B cell (primary cell): ENCODE results near the gene CD6. TPM values are rescaled to one million over a fixed set of nuclear protein-coding genes. Genes with fewer than 3 reads are reported as not detected.

Source experiments
- ATAC-seq: fragments of 200-7000 bp; cut with Tn5 transposase; one replicate; pipeline ENCODE4 v1.10.0; 2021; ENCODE audit warnings: low read depth, mild to moderate bottlenecking, moderate number of reproducible peaks, moderate library complexity
- CTCF ChIA-PET: fragments of 350-600 bp; sonication (Branson Sonifier 250); formaldehyde crosslinking; loops from one replicate; lab custom pipeline; 2021; ENCODE audit warnings: antibody characterized with exemption, inconsistent platforms; lab: Charles Lee
- POLR2A ChIA-PET: fragments of 350-600 bp; sonication (Branson Sonifier 250); formaldehyde crosslinking; loops from one replicate; lab custom pipeline; 2021; ENCODE audit warnings: antibody characterized with exemption; lab: Charles Lee
- DNase-seq: peaks from one replicate; pipeline ENCODE4 v3.0.0; 2013
- H2AFZ ChIP-seq: 2 replicates; pipeline ENCODE4 v1.6.1; 2012; ENCODE audit warnings: mild to moderate bottlenecking, low read depth, low read length; ENCODE audit not compliant: insufficient read depth, poor library complexity, severe bottlenecking
- H3K27ac ChIP-seq, 2 donors: 1 replicate in 1 of 2; 2 replicates in 1 of 2; pipeline ENCODE4 v1.5.1; 2012 to 2013; ENCODE audit warnings: low read length in 2 of 2, mild to moderate bottlenecking in 2 of 2, moderate library complexity in 1 of 2
- H3K27me3 ChIP-seq, 4 experiments: fragments of 200-600 bp in 1 of 4; sonication (generic) in 1 of 4; replicated peaks in 1 of 4; 1 replicate in 2 of 4; 2 replicates in 2 of 4; pipeline versions ENCODE4 v1.6.1 to v1.7.0; 2013 to 2016; ENCODE audit warnings: low read length in 3 of 4, mild to moderate bottlenecking in 2 of 4, mixed read lengths in 1 of 4, moderate library complexity in 1 of 4; ENCODE audit not compliant: insufficient read depth in 4 of 4, control insufficient read depth in 3 of 4; ENCODE audit errors: control extremely low read depth in 1 of 4
- H3K36me3 ChIP-seq, 2 experiments: replicated peaks in 1 of 2; 1 replicate in 1 of 2; 2 replicates in 1 of 2; pipeline versions ENCODE4 v1.6.1 to v1.7.1; 2013; ENCODE audit warnings: low read length in 1 of 2; ENCODE audit not compliant: insufficient read depth in 2 of 2, control insufficient read depth in 1 of 2; ENCODE audit errors: control extremely low read depth in 1 of 2, extremely low read depth in 1 of 2
- H3K4me1 ChIP-seq, 2 donors: fragments of 200-600 bp in 1 of 2; sonication (generic) in 1 of 2; 1 replicate in 1 of 2; 2 replicates in 1 of 2; pipeline versions ENCODE4 v1.5.1 to v1.6.1; 2013 to 2017; ENCODE audit warnings: low read length in 2 of 2; ENCODE audit not compliant: control insufficient read depth in 2 of 2, insufficient read depth in 2 of 2
- H3K4me2 ChIP-seq: replicated peaks from 2 replicates; pipeline ENCODE3; 2012; ENCODE audit warnings: mild to moderate bottlenecking, low read depth, low read length; ENCODE audit not compliant: poor library complexity, severe bottlenecking
- H3K4me3 ChIP-seq, 5 experiments: fragments of 200-600 bp in 1 of 5; sonication (generic) in 1 of 5; 1 replicate in 3 of 5; 2 replicates in 2 of 5; pipeline versions ENCODE4 v1.5.1 to v1.7.0; 2011 to 2016; ENCODE audit warnings: low read length in 4 of 5, mild to moderate bottlenecking in 4 of 5, low read depth in 2 of 5, control low read depth in 1 of 5, moderate library complexity in 1 of 5; ENCODE audit not compliant: insufficient read depth in 1 of 5; ENCODE audit errors: control extremely low read depth in 1 of 5, extremely low read depth in 1 of 5
- H3K79me2 ChIP-seq: fragments of 200-600 bp; sonication (generic); one replicate; pipeline ENCODE4 v1.6.0; 2016; ENCODE audit warnings: low read length; ENCODE audit not compliant: control insufficient read depth, insufficient read depth
- H3K9ac ChIP-seq: fragments of 200-600 bp; sonication (generic); 2 replicates; pipeline ENCODE4 v1.6.1; 2017; ENCODE audit warnings: mild to moderate bottlenecking, low read length, moderate library complexity
- H3K9me3 ChIP-seq, 3 donors: one replicate each; pipeline versions ENCODE4 v1.6.1 to v1.7.1; 2013; ENCODE audit warnings: low read length in 2 of 3; ENCODE audit not compliant: control insufficient read depth in 2 of 3, insufficient read depth in 1 of 3; ENCODE audit errors: control extremely low read depth in 1 of 3
- H4K20me1 ChIP-seq: 2 replicates; pipeline ENCODE4 v1.6.0; 2012; ENCODE audit warnings: mild to moderate bottlenecking, low read length; ENCODE audit not compliant: insufficient read depth, control insufficient read depth, poor library complexity, severe bottlenecking
- H3K27ac Mint-ChIP-seq: one replicate; pipeline ENCODE4 v1.8.0; 2021; ENCODE audit warnings: mixed read lengths
- H3K27me3 Mint-ChIP-seq: one replicate; pipeline ENCODE4 v1.8.0; 2021; ENCODE audit warnings: mixed read lengths
- H3K4me1 Mint-ChIP-seq: one replicate; pipeline ENCODE4 v1.8.0; 2021; ENCODE audit warnings: mixed read lengths
- H3K4me3 Mint-ChIP-seq: one replicate; pipeline ENCODE4 v1.8.0; 2021; ENCODE audit warnings: mixed read lengths
- H3K9me3 Mint-ChIP-seq: one replicate; pipeline ENCODE4 v1.8.0; 2022; ENCODE audit warnings: mixed read lengths; ENCODE audit not compliant: insufficient read depth
- CTCF ChIP-seq: fragments of 200-600 bp; IDR thresholded peaks from one replicate; pipeline ENCODE4 v1.8.0; 2022; ENCODE audit warnings: antibody characterized with exemption, mild to moderate bottlenecking
- EZH2 ChIP-seq: IDR thresholded peaks from 2 replicates; pipeline ENCODE4 v1.6.1; 2012; ENCODE audit warnings: borderline replicate concordance, low read depth, mild to moderate bottlenecking, moderate library complexity, low read length; ENCODE audit not compliant: insufficient read depth, poor library complexity, severe bottlenecking
- WGBS: methylation state at CpG from one replicate; pipeline ENCODE4 v1.1.5; 2013; ENCODE audit warnings: missing lambda C conversion rate; ENCODE audit not compliant: insufficient coverage; 5-methylcytosine and 5-hydroxymethylcytosine counted together
- intact Hi-C: fragments of 100-400 bp; cut with micrococcal nuclease; formaldehyde crosslinking; loops from one replicate; pipeline ENCODE4 v1.10.0; 2022
- polyA plus RNA-seq: library from polyadenylated mRNA; depleted of rRNA; stranded (reverse); fragments of >200 nt; gene quantifications from 2 replicates; pipeline ENCODE4 v1.2.3, GENCODE V29; 2012
- total RNA-seq, 2 donors: library from RNA; stranded (reverse); fragments of 120-200 nt in 1 of 2; gene quantifications; 1 replicate in 1 of 2; 2 replicates in 1 of 2; pipeline versions ENCODE4 v1.2.3 to v1.2.4, GENCODE V29; 2013 to 2022

CD6 gene
- total and polyA plus RNA-seq, 2 donors (not counting 1 experiment from before 2014, with no cell fraction given), result 9.3 to 13.6 TPM

- no peaks in the 10 kb centered on the region for H3K4me1 ChIP-seq
- H3K27ac ChIP-seq, result no peak overlapping the region
- Mint-ChIP-seq H3K27ac (no peak overlapping the region), H3K4me1 (peaks cover 5% of the 10 kb centered on the region), H3K9me3 (no peaks in the 10 kb centered on the region), H3K27me3 (no peaks in the 10 kb centered on the region), H3K4me3 (no peak overlapping the region)
- WGBS, result 88% methylated on average over 12 of the region's 16 CpGs
- no peak overlapping the region for H3K4me2 ChIP-seq
- intact Hi-C loops, result no loop called here
- H3K27me3 ChIP-seq, result no peaks in the 10 kb centered on the region
- no peak for TF ChIP-seq EZH2
- TF ChIP-seq CTCF, result no peak
- no peak for ATAC-seq
- H3K4me3 ChIP-seq, result no peak overlapping the region
- peaks cover 0 to 3% (median 0%) of the 10 kb centered on the region in 3 donors for H3K9me3 ChIP-seq
- H4K20me1 ChIP-seq, result no peaks in the 10 kb centered on the region
- DNase-seq, result no peak
- ChIA-PET POLR2A (no interaction called here), CTCF (no interaction called here)
- peaks cover 4% of the 10 kb centered on the region for H3K79me2 ChIP-seq
- no peak overlapping the region for H2AFZ ChIP-seq
- no peaks in the 10 kb centered on the region for H3K36me3 ChIP-seq
- H3K9ac ChIP-seq, result no peak overlapping the region
Measured at GRCh38 chr11:61054927-61055562, 83.6 kb downstream of the CD6 start.

- H3K36me3 ChIP-seq, result no peaks in the 10 kb centered on the region
- H3K4me1 Mint-ChIP-seq, result peaks cover 9% of the 10 kb centered on the region
- WGBS, result 87% methylated on average over 5 of the region's 8 CpGs
- TF ChIP-seq CTCF, result no peak
- TF ChIP-seq EZH2, result no peak
- H4K20me1 ChIP-seq, result no peaks in the 10 kb centered on the region
- peaks cover 4 to 6% of the 10 kb centered on the region in 2 donors for H3K4me1 ChIP-seq
- H3K4me3 Mint-ChIP-seq, result no peak overlapping the region
- H3K27me3 ChIP-seq, result no peaks in the 10 kb centered on the region
- no peak overlapping the region for H3K27ac ChIP-seq
- H3K79me2 ChIP-seq, result peaks cover 4% of the 10 kb centered on the region
- no peak overlapping the region for H2AFZ ChIP-seq
- no peaks in the 10 kb centered on the region for H3K27me3 Mint-ChIP-seq
- intact Hi-C loops, result no loop called here
- ATAC-seq, result no peak
- no peaks in the 10 kb centered on the region for H3K9me3 Mint-ChIP-seq
- DNase-seq, result no peak
- H3K4me3 ChIP-seq, result no peak overlapping the region
- H3K27ac Mint-ChIP-seq, result no peak overlapping the region
- H3K4me2 ChIP-seq, result no peak overlapping the region
- no peak overlapping the region for H3K9ac ChIP-seq
- ChIA-PET CTCF (interaction anchor here (1.6 kb wide), 1 partner anchor 9 kb away, joined by 7 read pairs; no protein-coding TSS in a partner anchor), POLR2A (no interaction called here)
- no peaks in the 10 kb centered on the region for H3K9me3 ChIP-seq
Measured at GRCh38 chr11:61055776-61056175, 84.3 kb downstream of the CD6 start.
